Measurements from ENCODE around the gene GOLPH3L.
"Not testable (repeated sequence)": the region's sequence is repeated elsewhere in the genome, so short reads cannot be mapped to it uniquely, and the experiment has no call there.

The GOLPH3L gene

DNA sequence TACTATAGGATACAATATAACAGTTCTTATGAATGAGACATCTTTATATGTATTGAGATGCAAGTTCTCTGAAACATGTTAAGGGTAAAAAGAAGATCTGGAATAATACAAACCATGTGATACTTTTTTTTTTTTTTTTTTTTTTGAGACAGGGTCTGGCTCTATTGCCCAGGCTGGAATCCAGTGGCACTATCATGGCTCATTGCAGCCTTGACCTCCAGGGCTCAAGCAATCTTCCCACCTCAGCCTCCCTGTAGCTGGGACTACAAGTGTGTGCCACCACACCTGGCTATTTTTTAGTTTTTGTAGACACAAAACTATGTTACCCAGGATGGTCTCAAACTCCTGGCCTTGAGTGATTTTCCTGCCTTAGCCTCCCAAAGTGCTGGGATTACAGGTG, 95.4 kb downstream of the GOLPH3L start:
- no peak overlapping the region for H3K4me3 ChIP-seq (replicated peaks in 1 of 2; ENCODE audit: low read depth in 2 of 2, low read length in 2 of 2)
- TF ChIP-seq, protein P1, sequence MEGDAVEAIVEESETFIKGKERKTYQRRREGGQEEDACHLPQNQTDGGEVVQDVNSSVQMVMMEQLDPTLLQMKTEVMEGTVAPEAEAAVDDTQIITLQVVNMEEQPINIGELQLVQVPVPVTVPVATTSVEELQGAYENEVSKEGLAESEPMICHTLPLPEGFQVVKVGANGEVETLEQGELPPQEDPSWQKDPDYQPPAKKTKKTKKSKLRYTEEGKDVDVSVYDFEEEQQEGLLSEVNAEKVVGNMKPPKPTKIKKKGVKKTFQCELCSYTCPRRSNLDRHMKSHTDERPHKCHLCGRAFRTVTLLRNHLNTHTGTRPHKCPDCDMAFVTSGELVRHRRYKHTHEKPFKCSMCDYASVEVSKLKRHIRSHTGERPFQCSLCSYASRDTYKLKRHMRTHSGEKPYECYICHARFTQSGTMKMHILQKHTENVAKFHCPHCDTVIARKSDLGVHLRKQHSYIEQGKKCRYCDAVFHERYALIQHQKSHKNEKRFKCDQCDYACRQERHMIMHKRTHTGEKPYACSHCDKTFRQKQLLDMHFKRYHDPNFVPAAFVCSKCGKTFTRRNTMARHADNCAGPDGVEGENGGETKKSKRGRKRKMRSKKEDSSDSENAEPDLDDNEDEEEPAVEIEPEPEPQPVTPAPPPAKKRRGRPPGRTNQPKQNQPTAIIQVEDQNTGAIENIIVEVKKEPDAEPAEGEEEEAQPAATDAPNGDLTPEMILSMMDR (IDR thresholded peaks at IDR 0.05; ENCODE audit: low read depth, low read length) = no peak
- no peak for DNase-seq (ENCODE audit: low read depth in 2 of 2)

DNA sequence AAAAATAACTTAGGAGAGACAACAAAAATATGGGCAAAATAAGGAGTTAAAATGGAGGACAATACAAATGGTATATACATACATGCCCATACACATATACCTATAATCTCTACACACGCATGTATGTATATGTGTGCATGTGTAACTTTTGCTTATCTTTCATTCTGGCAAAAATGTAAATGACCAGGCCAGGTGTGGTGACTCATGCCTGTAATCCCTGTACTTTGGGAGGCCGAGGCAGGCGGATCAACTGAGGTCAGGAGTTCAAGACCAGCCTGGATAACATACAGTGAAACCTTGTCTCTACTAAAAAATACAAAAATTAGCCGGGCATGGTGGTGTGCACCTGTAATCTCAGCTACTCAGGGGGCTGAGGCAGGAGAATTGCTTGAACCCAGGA, 98.6 kb downstream of the GOLPH3L start:
- H3K4me3 ChIP-seq (replicated peaks in 1 of 2; ENCODE audit: low read depth in 2 of 2, low read length in 2 of 2); DNase-seq (ENCODE audit: low read depth in 2 of 2): not testable (repeated sequence)

DNA sequence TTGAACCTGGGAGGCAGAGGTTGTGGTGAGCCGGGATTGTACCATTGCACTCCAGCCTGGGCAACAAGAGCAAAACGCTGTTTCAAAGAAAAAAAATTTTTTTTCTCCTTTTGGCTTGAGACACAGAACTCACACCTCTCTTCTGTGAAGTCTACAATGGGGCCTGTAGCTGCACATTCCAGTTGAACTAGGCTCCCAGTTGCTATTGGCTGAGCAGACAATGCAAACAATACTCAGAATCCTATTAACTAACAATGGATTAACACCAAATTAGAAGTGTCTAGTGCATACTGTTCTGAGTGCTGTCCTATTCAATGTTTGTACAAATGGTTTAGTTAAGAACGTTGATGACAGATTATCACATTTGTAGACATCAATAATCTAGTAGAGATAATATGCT, 100.0 kb downstream of the GOLPH3L start:
- no peak overlapping the region for H3K4me3 ChIP-seq (replicated peaks in 1 of 2; ENCODE audit: low read depth in 2 of 2, low read length in 2 of 2)
- TF ChIP-seq, protein P1 (IDR thresholded peaks at IDR 0.05; ENCODE audit: low read depth, low read length) = no peak

More for the DNA sequence above, 100.0 kb downstream of the GOLPH3L start:
- DNase-seq (ENCODE audit: low read depth in 2 of 2) = no peak

Measured in cardiac fibroblast (primary cell).